GM12801 (cell line): ENCODE results near the gene GREB1L.

Experiments used
- CTCF ChIP-seq: IDR thresholded peaks from one replicate; pipeline ENCODE4 v1.5.1; 2011; ENCODE audit warnings: control low read depth; ENCODE audit not compliant: insufficient read length; ENCODE audit errors: extremely low read depth

Gene GREB1L

DNA sequence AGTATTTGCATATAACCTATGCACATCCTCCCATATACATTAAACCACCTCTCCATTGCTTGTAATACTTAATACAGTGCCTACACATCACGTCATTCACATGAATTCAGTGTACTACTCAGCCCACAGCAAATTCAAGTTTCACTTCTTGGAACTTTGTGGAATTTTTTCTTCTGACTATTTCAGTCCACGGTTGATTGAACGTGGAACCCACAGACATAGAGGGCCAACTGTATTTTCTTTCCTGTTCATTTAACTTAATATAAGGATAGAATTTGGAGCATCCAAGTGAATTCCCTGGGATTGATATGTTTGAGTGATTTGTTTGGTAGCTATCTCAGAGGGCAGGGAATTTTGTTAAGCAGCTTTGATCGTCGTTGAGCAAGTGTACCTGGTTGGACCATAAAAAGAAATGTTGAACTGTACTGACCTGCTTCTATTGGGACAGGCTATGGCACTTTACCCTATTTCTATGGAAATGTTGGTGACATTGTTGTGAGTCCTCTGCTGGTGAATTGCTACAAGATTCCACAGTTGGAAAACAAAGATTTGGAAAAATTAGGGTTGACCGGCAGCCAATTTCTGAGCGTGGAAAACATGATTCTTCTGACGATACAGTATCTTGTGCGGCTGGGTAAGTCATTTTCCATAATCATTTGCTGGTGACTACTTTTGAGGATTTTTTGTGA is 201.9 kb downstream of the GREB1L start:
- no peak for TF ChIP-seq CTCF

DNA sequence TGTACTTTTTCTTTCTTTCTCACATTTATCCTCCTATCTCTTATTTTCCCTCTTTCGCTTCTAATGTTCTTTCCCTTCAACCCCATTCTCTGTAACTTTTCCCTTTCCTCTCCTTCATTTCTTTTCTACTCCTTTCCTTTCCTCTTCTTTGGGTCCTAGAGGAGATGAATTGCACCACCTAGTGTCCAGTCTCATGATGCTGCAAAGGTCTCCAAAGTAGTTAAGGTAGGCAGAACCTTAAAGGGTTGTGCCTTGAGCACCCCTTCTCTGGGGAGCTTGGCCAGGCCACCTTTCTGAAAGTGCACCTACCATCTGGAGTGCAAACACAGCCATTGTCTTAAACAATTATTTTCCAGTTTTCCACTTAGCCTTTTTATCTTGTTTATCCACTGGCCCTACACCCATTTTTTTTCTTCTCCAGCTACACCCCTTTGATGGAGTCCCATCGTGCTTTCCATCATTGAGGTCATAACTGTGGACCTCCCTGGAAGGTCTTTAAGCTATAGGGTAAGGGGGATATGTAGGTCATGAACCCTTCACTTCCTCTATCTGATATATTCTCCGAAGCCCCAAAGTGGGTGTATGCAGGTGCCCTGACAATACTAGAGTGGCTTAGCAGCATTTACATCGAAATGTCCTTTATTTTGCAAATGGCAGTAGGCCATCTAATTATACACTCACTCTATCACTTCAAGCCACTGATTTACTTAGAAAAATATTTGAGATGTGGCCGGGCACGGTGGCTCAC is 202.6 kb downstream of the GREB1L start:
- no peak for TF ChIP-seq CTCF

DNA sequence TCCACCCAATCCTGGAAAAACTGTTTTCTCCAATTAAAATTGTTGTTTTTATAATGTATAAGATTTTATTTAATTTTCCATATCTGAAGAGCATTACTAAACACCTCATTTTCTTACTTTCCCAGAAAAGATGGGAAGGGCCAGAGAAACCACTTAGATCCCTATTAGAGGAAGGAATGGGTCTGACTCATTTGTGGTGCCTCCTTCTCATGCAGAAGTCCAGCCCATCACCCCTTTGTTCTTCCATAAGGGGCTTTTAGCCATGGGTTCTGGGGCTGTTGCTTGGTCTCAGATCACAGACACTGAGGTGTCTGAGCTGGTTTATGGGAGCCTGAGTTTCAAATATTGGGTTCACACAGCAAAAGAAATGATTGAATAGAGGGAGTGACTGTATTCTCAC is 206.3 kb downstream of the GREB1L start:
- TF ChIP-seq CTCF = no peak

- no peak for TF ChIP-seq CTCF
Observed at GRCh38 chr18:21449367-21450290, 207.6 kb downstream of the GREB1L start.

- TF ChIP-seq CTCF = no peak
Observed at GRCh38 chr18:21450503-21450902, 208.5 kb downstream of the GREB1L start.

- no peak for TF ChIP-seq CTCF
Observed at GRCh38 chr18:21450913-21451312, 208.9 kb downstream of the GREB1L start.

- no peak for TF ChIP-seq CTCF
Observed at GRCh38 chr18:21451851-21452250, 209.8 kb downstream of the GREB1L start.
